ENCODE measurements around the gene CBX8.

Gene CBX8

DNA sequence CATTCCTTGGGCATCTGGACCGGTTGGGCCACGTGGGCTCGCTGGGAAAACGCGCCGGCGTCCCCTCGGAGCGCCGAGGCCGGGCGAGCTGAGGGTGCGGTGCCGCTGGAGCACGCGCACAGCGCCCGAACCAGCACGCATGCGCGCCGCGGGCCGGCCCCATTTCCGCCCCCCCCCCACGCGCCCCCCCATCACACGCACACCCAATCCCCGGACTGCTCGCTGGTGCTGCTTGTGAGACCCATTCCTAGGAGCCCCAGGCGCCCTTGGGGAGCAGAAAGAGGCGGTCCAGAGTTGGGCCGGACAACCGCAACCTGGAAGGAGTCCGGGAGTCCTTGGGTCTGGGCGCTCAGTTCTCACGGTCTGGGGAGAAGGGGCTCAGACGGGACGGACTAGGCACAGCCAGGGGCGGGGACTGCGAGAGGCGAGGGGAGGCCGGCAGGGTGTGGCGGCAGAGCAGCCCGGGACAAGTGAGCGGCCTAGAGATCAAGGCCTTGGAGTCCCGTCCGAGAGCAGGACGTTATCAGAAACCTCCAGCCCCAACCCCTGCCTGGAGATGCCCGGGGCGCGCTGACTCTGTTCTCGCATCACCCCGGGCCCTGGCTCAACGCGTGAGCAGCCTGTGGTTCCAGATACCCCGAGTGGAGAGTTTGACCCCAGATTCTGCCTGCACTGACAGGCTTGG lies 6.0 kb upstream of the CBX8 start:
- Histone ChIP-seq H3K36me3 (ENCODE audit: control insufficient read depth in 1 of 2, insufficient read depth in 2 of 2, low read depth in 1 of 2, low read length in 2 of 2) (no peaks in the 10 kb centered on the region), H4K8ac (ENCODE audit: low read length) (no peak overlapping the region), H2AK5ac (ENCODE audit: low read length, severe bottlenecking) (no peak overlapping the region), H3K18ac (ENCODE audit: low read depth in 1 of 2, low read length in 2 of 2) (no peak overlapping the region), H3K14ac (ENCODE audit: low read length in 2 of 2) (no peak overlapping the region), H2BK120ac (ENCODE audit: low read depth, low read length) (no peak overlapping the region), H3K79me1 (replicated peaks; ENCODE audit: low read length, poor library complexity, severe bottlenecking) (no peaks in the 10 kb centered on the region), H2BK15ac (ENCODE audit: low read depth, poor library complexity, severe bottlenecking) (peak overlapping the region; percentile 45), H3K4ac (ENCODE audit: low read depth in 1 of 2, low read length in 2 of 2) (no peak overlapping the region), H3K4me2 (ENCODE audit: low read length, poor library complexity, severe bottlenecking) (no peak overlapping the region), H3K9ac (ENCODE audit: low read length) (no peak overlapping the region), H2BK12ac (ENCODE audit: low read length in 2 of 2) (no peak overlapping the region), H3K4me1 (ENCODE audit: control insufficient read depth, insufficient read depth, low read depth, low read length) (peaks cover 38% of the 10 kb centered on the region), H4K91ac (ENCODE audit: low read length) (no peak overlapping the region), H3K27ac (ENCODE audit: low read length, poor library complexity, severe bottlenecking) (no peak overlapping the region), H3K27me3 (ENCODE audit: control insufficient read depth in 1 of 2, insufficient read depth in 1 of 2, low read length in 2 of 2) (peaks cover 99 to 100% of the 10 kb centered on the region in 2 experiments), H3K9me3 (ENCODE audit: control insufficient read depth, low read length) (peaks cover 8% of the 10 kb centered on the region), H3K4me3 (ENCODE audit: insufficient read depth in 1 of 2, low read depth in 1 of 2, low read length in 2 of 2) (no peak overlapping the region), H2AFZ (ENCODE audit: low read depth, low read length) (no peak overlapping the region), H3K23ac (ENCODE audit: low read length in 2 of 2) (no peak overlapping the region), H2BK5ac (ENCODE audit: low read depth, low read length, poor library complexity, severe bottlenecking) (no peak overlapping the region)
- DNase-seq = no peak
- 12% methylated on average over 53 of the region's 57 CpGs for WGBS

DNA sequence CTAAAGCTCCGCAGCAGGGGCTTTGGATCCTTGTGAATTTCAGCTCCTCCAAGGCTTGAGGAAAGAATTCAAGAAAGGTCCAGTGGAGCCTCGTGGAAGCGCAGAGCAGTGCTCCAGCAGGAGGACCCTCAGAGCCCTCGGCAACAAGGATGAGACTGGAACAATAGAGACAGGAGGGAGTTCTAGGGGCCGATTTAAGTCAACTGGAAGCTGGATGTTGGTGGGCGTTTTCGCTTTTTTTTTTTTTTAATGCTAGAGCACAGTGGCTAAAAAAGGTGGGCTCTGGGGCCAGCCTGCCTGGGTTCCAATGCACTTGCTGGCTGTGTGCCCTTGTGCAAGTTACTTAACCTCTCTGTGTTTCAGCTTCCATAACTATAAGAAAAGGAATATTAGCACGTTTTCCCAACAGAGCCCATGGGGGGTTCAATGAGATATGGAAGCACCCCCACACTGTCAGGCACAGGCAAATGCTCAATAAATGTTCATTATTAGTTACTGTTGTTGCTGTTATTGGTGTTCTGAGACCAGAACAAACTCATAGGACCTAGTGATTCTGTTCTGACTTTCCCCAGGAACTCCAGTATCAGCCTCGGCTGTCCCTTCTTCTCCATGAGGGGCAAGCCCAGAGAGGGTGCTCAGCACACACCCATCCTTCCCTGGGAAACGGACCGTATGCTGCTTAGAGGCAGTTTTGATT lies 5.3 kb upstream of the CBX8 start:
- H3K9ac ChIP-seq (ENCODE audit: low read length) = no peak overlapping the region
- H2BK5ac ChIP-seq (ENCODE audit: low read depth, low read length, poor library complexity, severe bottlenecking) = no peak overlapping the region
- H3K9me3 ChIP-seq (ENCODE audit: control insufficient read depth, low read length) = peaks cover 8% of the 10 kb centered on the region
- H3K79me1 ChIP-seq (replicated peaks; ENCODE audit: low read length, poor library complexity, severe bottlenecking) = no peaks in the 10 kb centered on the region
- H3K4me1 ChIP-seq (ENCODE audit: control insufficient read depth, insufficient read depth, low read depth, low read length) = peaks cover 40% of the 10 kb centered on the region
- H2BK15ac ChIP-seq (ENCODE audit: low read depth, poor library complexity, severe bottlenecking) = peak overlapping the region; percentile 45
- no peaks in the 10 kb centered on the region for H3K36me3 ChIP-seq (ENCODE audit: control insufficient read depth in 1 of 2, insufficient read depth in 2 of 2, low read depth in 1 of 2, low read length in 2 of 2)
- H4K91ac ChIP-seq (ENCODE audit: low read length) = no peak overlapping the region
- no peak overlapping the region for H3K4me3 ChIP-seq (ENCODE audit: insufficient read depth in 1 of 2, low read depth in 1 of 2, low read length in 2 of 2)
- H2BK12ac ChIP-seq (ENCODE audit: low read length in 2 of 2) = no peak overlapping the region
- no peak overlapping the region for H3K4me2 ChIP-seq (ENCODE audit: low read length, poor library complexity, severe bottlenecking)
- WGBS = 31% methylated on average over 10 of the region's 11 CpGs
- H2AFZ ChIP-seq (ENCODE audit: low read depth, low read length) = no peak overlapping the region
- H3K27me3 ChIP-seq (ENCODE audit: control insufficient read depth in 1 of 2, insufficient read depth in 1 of 2, low read length in 2 of 2) = peaks cover 92 to 95% of the 10 kb centered on the region in 2 experiments
- no peak overlapping the region for H2BK120ac ChIP-seq (ENCODE audit: low read depth, low read length)
- no peak overlapping the region for H3K14ac ChIP-seq (ENCODE audit: low read length in 2 of 2)
- no peak overlapping the region for H4K8ac ChIP-seq (ENCODE audit: low read length)
- H3K4ac ChIP-seq (ENCODE audit: low read depth in 1 of 2, low read length in 2 of 2) = no peak overlapping the region
- no peak overlapping the region for H3K23ac ChIP-seq (ENCODE audit: low read length in 2 of 2)
- no peak overlapping the region for H3K18ac ChIP-seq (ENCODE audit: low read depth in 1 of 2, low read length in 2 of 2)
- no peak for DNase-seq
- no peak overlapping the region for H3K27ac ChIP-seq (ENCODE audit: low read length, poor library complexity, severe bottlenecking)
- no peak overlapping the region for H2AK5ac ChIP-seq (ENCODE audit: low read length, severe bottlenecking)

DNA sequence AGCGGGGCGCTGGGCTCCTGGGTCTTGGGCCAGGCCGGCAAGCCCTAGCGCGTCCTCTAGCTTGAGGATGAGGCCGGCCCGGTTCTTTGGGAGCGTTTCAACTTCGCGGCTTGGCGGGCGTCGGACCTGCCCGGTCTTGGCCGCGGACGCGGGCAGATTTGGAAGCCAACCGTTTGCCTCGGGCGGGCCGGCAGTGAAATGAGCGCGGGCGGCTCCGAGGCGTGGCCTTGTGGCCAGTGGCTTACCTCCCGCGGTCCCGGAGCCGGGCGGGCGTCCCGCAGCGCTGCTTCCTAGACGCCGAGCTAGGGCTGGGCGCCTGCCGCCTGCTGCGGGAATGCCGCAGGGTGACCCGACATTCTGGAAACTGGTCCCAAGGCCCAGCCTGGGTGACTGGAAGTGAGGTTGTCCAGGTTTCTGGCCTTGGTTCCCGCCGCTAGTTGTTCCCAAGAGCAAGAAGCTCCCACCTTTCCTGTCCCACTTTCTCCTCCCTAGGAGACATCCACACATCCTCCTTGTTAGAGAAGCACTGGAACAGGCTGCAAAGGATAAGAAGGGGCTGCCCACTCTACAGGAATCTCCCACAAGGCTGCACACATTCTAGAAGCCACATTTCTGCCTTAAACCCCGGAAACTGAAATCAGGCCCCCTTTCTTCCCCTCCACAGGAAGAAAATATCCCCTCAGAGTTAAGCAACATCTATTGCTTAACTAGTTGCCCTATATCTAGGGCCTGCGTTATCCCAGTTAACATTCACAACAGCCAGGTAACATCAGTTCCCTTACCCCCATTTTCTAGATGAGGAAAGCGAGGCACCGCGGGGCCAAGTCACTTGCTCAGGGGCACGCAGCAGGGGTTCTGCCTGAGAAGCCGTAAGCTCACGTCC lies 4.5 kb upstream of the CBX8 start:
- H3K27me3 ChIP-seq (ENCODE audit: control insufficient read depth in 1 of 2, insufficient read depth in 1 of 2, low read length in 2 of 2) = peaks cover 84 to 88% of the 10 kb centered on the region in 2 experiments
- H2AK5ac ChIP-seq (ENCODE audit: low read length, severe bottlenecking) = no peak overlapping the region
- H2BK5ac ChIP-seq (ENCODE audit: low read depth, low read length, poor library complexity, severe bottlenecking) = no peak overlapping the region
- peak overlapping the region in 1 of 2 experiments; percentile 8 for H3K4me3 ChIP-seq (ENCODE audit: insufficient read depth in 1 of 2, low read depth in 1 of 2, low read length in 2 of 2)
- H3K4me1 ChIP-seq (ENCODE audit: control insufficient read depth, insufficient read depth, low read depth, low read length) = peaks cover 40% of the 10 kb centered on the region
- no peak overlapping the region for H2BK120ac ChIP-seq (ENCODE audit: low read depth, low read length)
- no peak overlapping the region for H3K23ac ChIP-seq (ENCODE audit: low read length in 2 of 2)
- H3K4ac ChIP-seq (ENCODE audit: low read depth in 1 of 2, low read length in 2 of 2) = no peak overlapping the region
- no peak overlapping the region for H2AFZ ChIP-seq (ENCODE audit: low read depth, low read length)
- DNase-seq = no peak
- H3K9me3 ChIP-seq (ENCODE audit: control insufficient read depth, low read length) = peaks cover 8% of the 10 kb centered on the region
- no peak overlapping the region for H3K27ac ChIP-seq (ENCODE audit: low read length, poor library complexity, severe bottlenecking)
- H3K9ac ChIP-seq (ENCODE audit: low read length) = no peak overlapping the region
- no peak overlapping the region for H4K91ac ChIP-seq (ENCODE audit: low read length)
- no peak overlapping the region for H2BK15ac ChIP-seq (ENCODE audit: low read depth, poor library complexity, severe bottlenecking)
- no peak overlapping the region for H3K14ac ChIP-seq (ENCODE audit: low read length in 2 of 2)
- no peaks in the 10 kb centered on the region for H3K36me3 ChIP-seq (ENCODE audit: control insufficient read depth in 1 of 2, insufficient read depth in 2 of 2, low read depth in 1 of 2, low read length in 2 of 2)
- peak overlapping the region; percentile 54 for H3K4me2 ChIP-seq (ENCODE audit: low read length, poor library complexity, severe bottlenecking)
- H2BK12ac ChIP-seq (ENCODE audit: low read length in 2 of 2) = no peak overlapping the region
- 8% methylated on average over 36 of the region's 52 CpGs for WGBS
- no peaks in the 10 kb centered on the region for H3K79me1 ChIP-seq (replicated peaks; ENCODE audit: low read length, poor library complexity, severe bottlenecking)
- H4K8ac ChIP-seq (ENCODE audit: low read length) = no peak overlapping the region
- no peak overlapping the region for H3K18ac ChIP-seq (ENCODE audit: low read depth in 1 of 2, low read length in 2 of 2)

Data from mesenchymal stem cell (in vitro differentiated cells and primary cell).